OCI-LY7 (cell line): Measurements from ENCODE around the gene TMED7.

Experiments
- CTCF ChIP-seq: fragments of 200-600 bp; sonication (generic); conservative IDR thresholded peaks from 2 replicates; pipeline ENCODE4 v1.5.1; 2014; ENCODE audit warnings: mild to moderate bottlenecking, antibody characterized with exemption, low read length, moderate library complexity, mixed read lengths
- EZH2phosphoT487 ChIP-seq: fragments of 200-600 bp; sonication (generic); IDR thresholded peaks from 2 replicates; pipeline ENCODE4 v1.6.1; 2018; ENCODE audit warnings: low read depth, borderline replicate concordance, mild to moderate bottlenecking, mixed run types, antibody characterized with exemption, low read length, moderate library complexity, mixed read lengths

GRCh38 chr5:115594128-115595047 is 31.4 kb downstream of the TMED7 start:
- TF ChIP-seq CTCF (no peak), EZH2phosphoT487 (no peak)
